HepG2 (cell line): Measurements from ENCODE around the gene MYO5A. TPM values are rescaled to one million over a fixed set of nuclear protein-coding genes. Genes with fewer than 3 reads are reported as not detected.
A peak's percentile ranks its signal among the peaks of the same experiment; 100 is the strongest.

Source experiments
- CSRNP2 ChIP-seq: sonication (generic); formaldehyde crosslinking; conservative IDR thresholded peaks from 2 replicates; pipeline ENCODE4 v1.8.0; 2022; ENCODE audit warnings: low read depth, missing genetic modification reagents
- FOXA3 ChIP-seq: IDR thresholded peaks from 2 replicates; pipeline ENCODE4 v1.6.1; 2016; ENCODE audit warnings: missing genetic modification reagents, missing compliant biosample characterization
- HNF4A ChIP-seq: sonication (generic); formaldehyde crosslinking; IDR thresholded peaks from 2 replicates; pipeline ENCODE4 v1.4.0; 2020; ENCODE audit warnings: missing genetic modification reagents
- MTA1 ChIP-seq: sonication (generic); formaldehyde crosslinking; IDR thresholded peaks from 2 replicates; pipeline ENCODE4 v1.4.0; 2020; ENCODE audit warnings: missing genetic modification reagents, mild to moderate bottlenecking, borderline replicate concordance
- RAD21 ChIP-seq: fragments of 450-650 bp; formaldehyde crosslinking; IDR thresholded peaks from 2 replicates; pipeline ENCODE4 v1.5.0; 2020; ENCODE audit warnings: mild to moderate bottlenecking
- RBAK ChIP-seq: sonication (generic); formaldehyde crosslinking; IDR thresholded peaks from 2 replicates; pipeline ENCODE4 v1.5.1; 2020; ENCODE audit warnings: mild to moderate bottlenecking, missing genetic modification reagents
- SIX4 ChIP-seq: sonication (generic); formaldehyde crosslinking; IDR thresholded peaks from 2 replicates; pipeline ENCODE4 v1.4.0; 2020; ENCODE audit warnings: missing genetic modification reagents
- TCF12 ChIP-seq, 2 experiments: fragments of 450-650 bp in 1 of 2; sonication (generic) in 1 of 2; formaldehyde crosslinking in 1 of 2; IDR thresholded peaks; 2 replicates each; pipeline versions ENCODE4 v1.6.1 to v1.8.0; 2017 to 2022; ENCODE audit warnings: antibody characterized with exemption in 1 of 2, mild to moderate bottlenecking in 1 of 2, missing genetic modification reagents in 1 of 2, moderate library complexity in 1 of 2
- TRIM22 ChIP-seq: fragments of 450-650 bp; IDR thresholded peaks from 2 replicates; pipeline ENCODE4 v1.6.1; 2017
- YEATS4 ChIP-seq: sonication (generic); formaldehyde crosslinking; IDR thresholded peaks from 2 replicates; pipeline ENCODE4 v1.4.0; 2020; ENCODE audit warnings: missing genetic modification reagents, borderline replicate concordance
- ZBTB26 ChIP-seq: IDR thresholded peaks from 2 replicates; pipeline ENCODE4 v1.6.1; 2016; ENCODE audit warnings: missing compliant biosample characterization, missing genetic modification reagents, borderline replicate concordance
- ZBTB44 ChIP-seq: sonication (generic); formaldehyde crosslinking; IDR thresholded peaks from 2 replicates; pipeline ENCODE4 v1.4.0; 2020; ENCODE audit warnings: missing genetic modification reagents
- ZIK1 ChIP-seq: sonication (generic); formaldehyde crosslinking; IDR thresholded peaks from 2 replicates; pipeline ENCODE4 v1.5.0; 2020; ENCODE audit warnings: mild to moderate bottlenecking, low read depth, missing genetic modification reagents, borderline replicate concordance
- ZNF232 ChIP-seq: sonication (generic); formaldehyde crosslinking; IDR thresholded peaks from 2 replicates; pipeline ENCODE4 v1.4.0; 2020; ENCODE audit warnings: missing genetic modification reagents, borderline replicate concordance
- ZNF251 ChIP-seq: sonication (generic); formaldehyde crosslinking; IDR thresholded peaks from 2 replicates; pipeline ENCODE4 v1.9.0; 2021; ENCODE audit warnings: mild to moderate bottlenecking, missing genetic modification reagents
- ZNF275 ChIP-seq: sonication (generic); formaldehyde crosslinking; IDR thresholded peaks from 2 replicates; pipeline ENCODE4 v1.8.0; 2022; ENCODE audit warnings: missing genetic modification reagents, mild to moderate bottlenecking, inconsistent platforms, borderline replicate concordance
- ZNF30 ChIP-seq: sonication (generic); formaldehyde crosslinking; IDR thresholded peaks from 2 replicates; pipeline ENCODE4 v1.5.0; 2020; ENCODE audit warnings: mild to moderate bottlenecking, missing genetic modification reagents
- ZNF329 ChIP-seq: sonication (generic); formaldehyde crosslinking; IDR thresholded peaks from 2 replicates; pipeline ENCODE4 v1.9.0; 2021; ENCODE audit warnings: low read depth, mild to moderate bottlenecking, missing genetic modification reagents
- ZNF331 ChIP-seq: sonication (generic); formaldehyde crosslinking; IDR thresholded peaks from 2 replicates; pipeline ENCODE4 v1.4.0; 2020; ENCODE audit warnings: missing genetic modification reagents
- ZNF644 ChIP-seq: IDR thresholded peaks from 2 replicates; pipeline ENCODE4 v1.6.1; 2016; ENCODE audit warnings: low read depth
- ZNF703 ChIP-seq: sonication (generic); formaldehyde crosslinking; IDR thresholded peaks from 2 replicates; pipeline ENCODE4 v1.5.1; 2020; ENCODE audit warnings: missing genetic modification reagents, mild to moderate bottlenecking, moderate library complexity, borderline replicate concordance
- polyA plus RNA-seq, 8 experiments: library from polyadenylated mRNA; depleted of rRNA in 3 of 8; stranded (reverse) in 7 of 8; unstranded in 1 of 8; fragments of >200 nt; fragmentation: Illumina TruSeq in 4 of 8; extraction: Trizol in 4 of 8; gene quantifications; 2 replicates each; pipeline versions ENCODE4 v1.2.1 to v1.2.3, GENCODE V29; 2011 to 2016; ENCODE audit warnings: low read depth in 4 of 8, missing spikeins in 1 of 8, mixed read lengths in 1 of 8; ENCODE audit not compliant: insufficient read depth in 1 of 8
- total RNA-seq, 5 experiments: library from RNA; depleted of rRNA; stranded (reverse); fragments of >200 nt; fragmentation: Illumina TruSeq; extraction: Trizol; gene quantifications; 2 replicates each; pipeline ENCODE4 v1.2.3, GENCODE V29; 2016; ENCODE audit warnings: low read depth in 1 of 5

The MYO5A gene
- total and polyA plus RNA-seq, 2 of the 13 experiments (the other 11 are each of a cell fraction or from before 2014, with no cell fraction given) = 2.8 to 4.8 TPM

GRCh38 chr15:52288051-52288942 is 240.4 kb downstream of the MYO5A start (continued):
- TF ChIP-seq ZBTB26 (CRISPR knock-in tag) (peak; percentile 65; the same call in 1 of the 2 replicates), ZNF703 (CRISPR knock-in tag) (no peak), TCF12 (IDR thresholded peaks at IDR 0.05) (no peak), TCF12 (CRISPR knock-in tag; IDR thresholded peaks at IDR 0.05) (0 out of 2 replicates have a peak, but pooled peaks have one; percentile 64), ZNF30 (CRISPR knock-in tag) (no peak), ZNF644 (CRISPR knock-in tag) (peak; percentile 89), TRIM22 (no peak), ZNF329 (CRISPR knock-in tag) (no peak), ZNF232 (CRISPR knock-in tag) (no peak), ZNF275 (no peak; the same call in 1 of the 2 replicates), ZBTB44 (no peak), FOXA3 (CRISPR knock-in tag) (peak; percentile 99), ZNF331 (CRISPR knock-in tag) (peak; percentile 93), ZIK1 (CRISPR knock-in tag) (0 out of 2 replicates have a peak, but pooled peaks have one; percentile 33), YEATS4 (peak; percentile 89), MTA1 (peak; percentile 96), SIX4 (CRISPR knock-in tag) (peak; percentile 68), CSRNP2 (CRISPR knock-in tag) (no peak), RBAK (no peak), HNF4A (peak; percentile 91), RAD21 (CRISPR knock-in tag) (peak; percentile 46), ZNF251 (CRISPR knock-in tag) (no peak)
